HG02759 (cell line): Measurements from ENCODE around the gene OSTF1.
A peak's percentile ranks its signal among the peaks of the same experiment; 100 is the strongest.

Experiments used
- ATAC-seq: cut with Tn5 transposase; IDR thresholded peaks from one replicate; pipeline ENCODE4 v1.9.1; 2021; ENCODE audit warnings: mild to moderate bottlenecking, moderate library complexity; ENCODE audit not compliant: unreplicated experiment

OSTF1 gene

GRCh38 chr9:75084081-75084672, 4.1 kb upstream of the OSTF1 start:
- ATAC-seq: no peak

- no peak for ATAC-seq
Measured at GRCh38 chr9:75085640-75086039, 2.7 kb upstream of the OSTF1 start.

GRCh38 chr9:75086541-75087288, 1.6 kb upstream of the OSTF1 start:
- ATAC-seq: no peak

GRCh38 chr9:75087289-75087823, 958 bp upstream of the OSTF1 start:
- no peak for ATAC-seq

- ATAC-seq: peak; percentile 24
Measured at GRCh38 chr9:75088646-75089372, 495 bp downstream of the OSTF1 start.

GRCh38 chr9:75089373-75089766, 1.1 kb downstream of the OSTF1 start:
- ATAC-seq: no peak

- ATAC-seq: no peak
Measured at GRCh38 chr9:75090579-75090978, 2.3 kb downstream of the OSTF1 start.

- no peak for ATAC-seq
Measured at GRCh38 chr9:75092766-75093165, 4.5 kb downstream of the OSTF1 start.

GRCh38 chr9:75096796-75097195, 8.5 kb downstream of the OSTF1 start:
- no peak for ATAC-seq

- no peak for ATAC-seq
Measured at GRCh38 chr9:75101004-75101588, 12.8 kb downstream of the OSTF1 start.

GRCh38 chr9:75102177-75102790, 14.0 kb downstream of the OSTF1 start:
- ATAC-seq: no peak

GRCh38 chr9:75104607-75105006, 16.3 kb downstream of the OSTF1 start:
- no peak for ATAC-seq

GRCh38 chr9:75105019-75105540, 16.8 kb downstream of the OSTF1 start:
- ATAC-seq: no peak

GRCh38 chr9:75105841-75106240, 17.5 kb downstream of the OSTF1 start:
- ATAC-seq: no peak

- no peak for ATAC-seq
Measured at GRCh38 chr9:75106857-75107256, 18.5 kb downstream of the OSTF1 start.

- no peak for ATAC-seq
Measured at GRCh38 chr9:75108571-75108970, 20.3 kb downstream of the OSTF1 start.

GRCh38 chr9:75109210-75109839, 21.0 kb downstream of the OSTF1 start:
- ATAC-seq: no peak

GRCh38 chr9:75111019-75111622, 22.8 kb downstream of the OSTF1 start:
- ATAC-seq: no peak

- ATAC-seq: no peak
Measured at GRCh38 chr9:75112789-75113188, 24.5 kb downstream of the OSTF1 start.

GRCh38 chr9:75116306-75116705, 28.0 kb downstream of the OSTF1 start:
- no peak for ATAC-seq
